ENCODE results near the gene REC8. TPM values are rescaled to one million over a fixed set of nuclear protein-coding genes. Genes with fewer than 3 reads are reported as not detected.

The REC8 gene
- total and polyA plus RNA-seq, 2 experiments from 2014 or later, result 44.8 to 170 TPM

- Histone ChIP-seq H3K27ac (no peak overlapping the region), H4K20me1 (ENCODE audit: insufficient read depth, poor library complexity, severe bottlenecking) (no peaks in the 10 kb centered on the region), H3K4me2 (no peak overlapping the region), H3K27me3 (no peaks in the 10 kb centered on the region), H3K9me2 (replicated peaks; ENCODE audit: insufficient read depth) (no peaks in the 10 kb centered on the region), H3K9me3 (ENCODE audit: low read depth) (no peaks in the 10 kb centered on the region), H3K79me2 (peaks cover 11% of the 10 kb centered on the region), H2AFZ (no peak overlapping the region), H3K4me3 (no peak overlapping the region), H3K4me1 (ENCODE audit: insufficient read depth) (no peaks in the 10 kb centered on the region), H3K36me3 (replicated peaks; ENCODE audit: insufficient read depth, low read depth) (no peaks in the 10 kb centered on the region)
- WGBS (ENCODE audit: low lambda C conversion rate, missing lambda C conversion rate), result 96% methylated on average over 7 of the region's 7 CpGs
- DNase-seq (ENCODE audit: low spot score), result no peak
- TF ChIP-seq CTCF (IDR thresholded peaks at IDR 0.05; ENCODE audit: poor library complexity) (no peak), EZH2phosphoT487 (IDR thresholded peaks at IDR 0.05; ENCODE audit: low read depth, severe bottlenecking, unreplicated experiment) (no peak), EZH2 (IDR thresholded peaks at IDR 0.05; ENCODE audit: borderline replicate concordance) (no peak)
These were observed 32.6 kb downstream of the REC8 start for GRCh38 chr14:24204163-24205146.

GRCh38 chr14:24206260-24207103, 34.6 kb downstream of the REC8 start:
- WGBS (ENCODE audit: low lambda C conversion rate, missing lambda C conversion rate), result 97% methylated on average over 11 of the region's 11 CpGs
- Histone ChIP-seq H3K4me3 (no peak overlapping the region), H3K79me2 (peaks cover 5% of the 10 kb centered on the region), H3K36me3 (replicated peaks; ENCODE audit: insufficient read depth, low read depth) (no peaks in the 10 kb centered on the region), H3K4me1 (ENCODE audit: insufficient read depth) (peaks cover 1% of the 10 kb centered on the region), H3K9me2 (replicated peaks; ENCODE audit: insufficient read depth) (no peaks in the 10 kb centered on the region), H4K20me1 (ENCODE audit: insufficient read depth, poor library complexity, severe bottlenecking) (no peaks in the 10 kb centered on the region), H3K27me3 (no peaks in the 10 kb centered on the region), H3K4me2 (no peak overlapping the region), H2AFZ (no peak overlapping the region), H3K9me3 (ENCODE audit: low read depth) (no peaks in the 10 kb centered on the region), H3K27ac (no peak overlapping the region)
- no peak for DNase-seq (ENCODE audit: low spot score)
- TF ChIP-seq EZH2phosphoT487 (IDR thresholded peaks at IDR 0.05; ENCODE audit: low read depth, severe bottlenecking, unreplicated experiment) (no peak), CTCF (IDR thresholded peaks at IDR 0.05; ENCODE audit: poor library complexity) (no peak), EZH2 (IDR thresholded peaks at IDR 0.05; ENCODE audit: borderline replicate concordance) (no peak)

GRCh38 chr14:24207104-24207551, 35.2 kb downstream of the REC8 start:
- Histone ChIP-seq H3K79me2 (peaks cover 10% of the 10 kb centered on the region), H3K4me1 (ENCODE audit: insufficient read depth) (peaks cover 5% of the 10 kb centered on the region), H3K9me2 (replicated peaks; ENCODE audit: insufficient read depth) (no peaks in the 10 kb centered on the region), H3K36me3 (replicated peaks; ENCODE audit: insufficient read depth, low read depth) (no peaks in the 10 kb centered on the region), H3K27me3 (no peaks in the 10 kb centered on the region), H4K20me1 (ENCODE audit: insufficient read depth, poor library complexity, severe bottlenecking) (no peaks in the 10 kb centered on the region), H2AFZ (no peak overlapping the region), H3K4me3 (no peak overlapping the region), H3K9me3 (ENCODE audit: low read depth) (no peaks in the 10 kb centered on the region), H3K4me2 (no peak overlapping the region), H3K27ac (no peak overlapping the region)
- WGBS (ENCODE audit: low lambda C conversion rate, missing lambda C conversion rate), result 94% methylated on average over 5 of the region's 5 CpGs
- TF ChIP-seq CTCF (IDR thresholded peaks at IDR 0.05; ENCODE audit: poor library complexity) (no peak), EZH2phosphoT487 (IDR thresholded peaks at IDR 0.05; ENCODE audit: low read depth, severe bottlenecking, unreplicated experiment) (no peak), EZH2 (IDR thresholded peaks at IDR 0.05; ENCODE audit: borderline replicate concordance) (no peak)
- no peak for DNase-seq (ENCODE audit: low spot score)

All from hepatocyte (in vitro differentiated cells).